ENCODE results near the gene MACROD1. TPM values are rescaled to one million over a fixed set of nuclear protein-coding genes. Genes with fewer than 3 reads are reported as not detected.
A peak's percentile ranks its signal among the peaks of the same experiment; 100 is the strongest.

The MACROD1 gene
- total RNA-seq, 1 donor from 2014 or later = 168 TPM

DNA sequence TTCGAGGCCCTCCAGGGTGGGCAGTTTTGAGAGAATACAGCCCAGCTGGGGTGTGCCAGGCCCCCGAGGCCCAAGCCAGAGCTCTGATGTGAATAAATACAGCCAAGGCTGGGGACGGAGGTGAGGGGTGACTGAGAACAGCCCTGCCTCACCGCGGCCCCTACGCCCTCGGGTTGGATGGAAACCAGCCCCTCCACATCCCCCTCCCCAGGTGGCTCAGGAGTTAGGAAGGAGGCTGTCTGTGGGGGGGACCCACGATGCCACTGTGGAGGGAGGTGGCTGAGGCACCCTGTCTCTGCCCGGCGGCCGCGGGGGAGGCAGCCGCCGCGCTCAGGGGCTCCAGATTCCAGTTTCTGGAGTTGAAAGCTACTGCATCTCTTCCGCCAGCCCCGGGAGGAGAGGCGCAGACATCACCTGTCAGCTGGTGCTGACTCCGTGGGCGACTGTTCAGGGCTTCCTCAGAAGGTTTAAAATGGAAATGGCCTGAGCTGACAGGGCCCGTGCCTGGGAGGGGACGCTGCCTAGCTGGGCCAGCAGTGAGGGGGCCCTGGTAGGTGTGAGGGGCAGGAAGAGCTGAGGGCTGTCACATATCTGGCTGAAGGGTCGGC is 128.8 kb downstream of the MACROD1 start:
- no peak for DNase-seq (ENCODE audit: low read depth)

DNA sequence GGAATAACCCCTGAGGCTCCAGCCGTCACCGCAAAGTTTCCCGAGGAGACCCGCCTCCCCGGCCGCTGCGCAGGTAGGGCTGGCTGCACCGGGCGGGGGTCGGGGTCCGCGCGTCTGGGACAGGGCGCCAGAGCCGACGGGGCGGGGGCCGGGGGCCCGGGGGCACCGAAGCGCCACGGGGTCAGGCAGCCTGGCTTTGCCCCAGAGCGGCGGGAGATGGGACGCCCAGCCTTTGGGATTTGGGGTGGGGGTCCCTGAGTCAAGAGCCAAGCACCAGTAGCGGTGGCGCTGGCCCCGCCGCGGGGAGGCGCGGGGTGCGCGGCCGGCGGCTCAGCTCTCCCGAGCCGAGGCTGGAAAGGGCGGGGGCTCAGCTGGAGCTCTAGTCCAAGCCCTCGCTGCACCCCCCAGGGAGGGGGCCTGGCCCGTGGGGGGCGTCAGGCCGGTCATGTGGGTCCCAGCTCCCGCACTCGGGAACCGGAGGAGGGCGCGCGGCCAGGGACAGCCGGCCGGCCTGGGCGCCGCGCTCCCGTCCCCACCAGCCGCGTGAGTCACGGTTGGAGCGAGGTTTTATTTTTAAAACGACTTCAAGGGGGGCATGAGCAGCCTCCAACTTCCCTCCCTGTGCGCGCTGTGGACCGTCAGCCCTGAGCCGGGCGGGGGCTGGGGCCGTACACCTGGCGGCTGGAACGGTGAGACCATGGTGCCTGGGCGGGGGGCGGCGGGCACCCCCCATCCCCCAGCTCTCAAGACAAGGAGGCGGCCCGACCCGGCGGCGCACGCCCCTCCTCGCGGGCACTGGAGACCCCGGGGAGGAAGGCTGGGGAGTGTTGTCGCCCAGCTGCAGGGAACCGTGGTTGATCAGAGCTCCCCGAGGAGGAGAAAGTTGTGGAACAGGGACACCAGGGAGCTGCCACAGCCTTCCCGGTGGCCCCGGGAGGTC is 129.6 kb downstream of the MACROD1 start:
- DNase-seq (ENCODE audit: low read depth) = peak; percentile 74

DNA sequence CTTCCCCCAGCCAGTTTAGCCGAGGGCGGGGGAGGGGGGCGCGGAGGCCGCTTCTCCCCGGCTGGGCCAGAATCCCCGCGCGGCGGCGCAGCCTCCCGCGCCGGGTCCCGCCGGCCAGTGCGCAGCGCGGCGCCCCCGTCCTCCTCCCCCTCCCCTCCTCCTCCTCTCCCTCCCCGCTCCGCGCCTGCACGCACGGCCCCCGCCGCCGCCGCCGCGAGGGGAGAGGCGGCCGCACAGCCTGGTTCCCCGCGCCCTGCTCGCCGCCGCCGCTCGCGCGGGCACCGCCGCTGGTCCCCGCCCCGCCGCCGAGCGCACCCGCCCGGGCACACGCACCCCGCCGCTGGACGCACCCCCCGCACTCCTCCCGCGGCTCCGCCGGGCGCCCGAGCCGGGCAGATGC is 130.3 kb downstream of the MACROD1 start, which contains the start of gene FLRT1:
Gene FLRT1, plus strand, starts transcription at position 356 of the 400 bp plus-strand sequence. CDS start 80,337 bp downstream, outside the sequence.
- no peak for DNase-seq (ENCODE audit: low read depth)

DNA sequence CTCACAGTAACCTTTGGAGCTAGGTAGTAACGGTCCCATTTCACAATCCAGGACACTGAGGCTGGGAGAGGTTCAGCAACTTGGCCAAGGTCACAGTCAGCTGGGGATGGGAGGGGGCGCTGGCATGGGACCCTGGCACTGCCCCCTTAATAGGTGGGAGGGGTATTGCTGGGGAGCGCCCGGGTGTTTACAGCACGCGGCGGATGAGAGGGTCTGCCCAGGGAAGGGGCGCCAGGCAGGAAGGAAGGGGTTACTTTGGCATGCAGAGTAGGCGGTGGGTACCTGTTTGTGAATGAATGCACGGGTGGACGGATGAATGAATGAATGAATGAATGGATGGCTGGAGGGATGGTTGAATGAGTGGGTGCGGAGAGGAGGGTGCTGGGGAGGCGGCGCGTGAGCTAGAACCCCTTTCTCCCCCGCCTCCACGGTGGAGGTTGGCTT is 130.8 kb downstream of the MACROD1 start:
- no peak for DNase-seq (ENCODE audit: low read depth)

DNA sequence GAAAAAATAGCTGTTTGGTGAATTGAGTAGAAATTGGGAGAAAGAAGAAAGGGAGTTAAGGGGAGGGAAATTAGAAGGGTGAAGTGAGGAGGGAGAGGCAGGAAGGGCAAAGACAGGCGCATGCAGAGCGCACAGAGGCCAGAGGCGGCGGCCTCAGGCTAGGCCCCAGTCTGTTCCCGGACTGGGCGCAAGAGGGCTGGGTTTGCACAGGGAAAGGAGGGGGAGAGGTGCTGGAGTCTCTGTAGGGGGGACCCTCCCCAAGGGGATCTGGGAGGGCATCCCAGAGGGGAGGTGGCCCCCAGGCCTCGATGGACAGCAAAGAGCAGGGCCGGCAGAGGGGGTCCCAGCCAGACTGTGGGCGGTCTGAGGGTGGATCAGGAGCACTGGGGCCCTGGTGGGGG is 131.5 kb downstream of the MACROD1 start:
- DNase-seq (ENCODE audit: low read depth) = no peak

DNA sequence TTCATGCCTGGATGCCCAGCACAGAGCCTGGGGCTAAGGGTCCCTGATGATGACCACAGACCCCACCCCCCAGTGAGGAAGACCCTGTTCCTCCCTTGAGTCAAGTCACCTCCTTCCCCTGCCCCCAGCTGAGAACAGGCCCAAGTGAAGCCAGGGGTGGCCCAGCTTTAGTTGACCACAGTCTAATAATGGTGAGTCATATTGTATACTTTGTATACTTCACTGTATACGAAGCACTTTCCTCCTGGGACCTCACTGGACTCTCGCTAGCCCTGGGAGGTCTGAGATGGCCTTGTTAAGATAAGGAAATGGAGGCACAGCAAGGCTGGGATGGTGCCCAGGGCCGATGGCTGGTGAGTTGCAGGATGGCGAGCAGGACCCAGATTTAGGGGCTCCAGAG is 133.9 kb downstream of the MACROD1 start:
- DNase-seq (ENCODE audit: low read depth) = no peak

DNA sequence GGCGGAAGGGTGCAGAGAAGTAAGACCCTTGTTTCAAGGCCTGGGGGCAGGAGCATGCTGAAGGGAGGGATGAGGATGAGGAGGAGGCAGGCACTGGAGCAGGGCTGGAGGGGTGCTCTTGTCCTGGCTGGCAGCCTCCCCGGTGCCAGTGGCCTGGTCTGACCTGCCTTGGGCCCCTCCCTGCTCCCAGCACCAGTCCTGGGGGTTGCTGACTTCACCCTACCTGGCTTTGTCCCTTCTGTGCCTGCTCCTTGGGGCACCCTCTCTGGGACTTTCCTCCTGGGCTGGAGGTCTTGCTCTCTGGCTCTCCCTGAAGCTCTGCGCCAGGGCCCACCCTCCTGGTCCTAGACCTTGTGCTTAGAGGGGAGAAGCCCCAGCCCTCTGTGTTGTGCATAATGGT is 134.9 kb downstream of the MACROD1 start:
- DNase-seq (ENCODE audit: low read depth) = no peak

DNA sequence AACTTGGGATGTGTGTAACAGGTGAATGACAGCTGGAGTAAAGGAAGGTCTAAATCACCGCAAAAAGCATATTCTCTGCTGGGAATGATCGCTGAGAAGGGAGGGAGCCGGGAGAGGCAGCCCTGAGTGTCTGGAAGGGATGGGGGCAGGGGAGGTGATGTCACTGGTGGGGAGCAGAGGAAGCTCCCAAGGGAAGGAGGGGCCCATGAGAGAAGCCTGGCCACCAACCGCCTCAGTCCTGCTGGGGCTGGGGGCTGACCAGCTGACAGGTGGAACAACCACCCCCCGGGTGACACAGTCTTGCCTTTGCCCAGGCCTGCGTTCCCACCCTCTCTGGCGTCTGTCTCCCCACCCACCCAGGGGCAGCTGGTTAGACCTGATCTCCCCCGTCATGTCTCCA is 136.1 kb downstream of the MACROD1 start:
- no peak for DNase-seq (ENCODE audit: low read depth)

DNA sequence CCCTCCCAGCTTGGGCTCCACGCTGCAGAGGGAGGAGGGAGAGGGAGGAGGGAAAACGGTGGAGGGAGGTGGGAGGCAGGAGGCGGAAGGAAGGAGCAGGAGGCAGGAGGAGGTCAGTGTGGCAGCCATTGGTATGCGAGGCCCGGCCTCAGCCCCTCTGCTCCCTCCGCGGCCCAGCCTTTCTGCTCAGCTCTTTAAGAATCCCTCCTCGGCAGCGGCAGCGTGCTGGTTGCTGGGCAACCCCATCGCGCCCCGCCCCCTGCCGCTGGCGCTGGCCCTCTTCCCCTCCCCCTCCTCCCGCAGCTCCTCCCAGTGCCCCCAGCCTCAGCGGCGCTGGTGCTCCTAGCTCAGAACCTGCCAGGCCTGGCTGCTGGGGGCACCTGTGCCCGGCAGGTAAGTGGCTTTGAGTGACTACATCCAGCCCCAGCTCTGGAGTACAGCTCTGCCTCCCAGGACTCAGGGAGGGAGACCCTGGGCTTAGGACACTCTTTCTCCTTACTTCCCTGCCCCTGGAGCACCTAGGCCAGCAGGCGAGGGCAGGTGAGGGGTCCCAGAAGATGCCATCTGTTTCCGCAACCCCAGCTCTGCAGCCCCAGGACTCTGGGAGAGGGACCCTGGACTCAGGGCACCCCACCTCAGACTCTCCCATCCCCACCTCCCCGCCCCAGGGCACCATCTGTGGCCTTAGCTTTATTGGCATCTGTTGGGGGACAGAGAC is 137.4 kb downstream of the MACROD1 start:
- DNase-seq (ENCODE audit: low read depth) = no peak

DNA sequence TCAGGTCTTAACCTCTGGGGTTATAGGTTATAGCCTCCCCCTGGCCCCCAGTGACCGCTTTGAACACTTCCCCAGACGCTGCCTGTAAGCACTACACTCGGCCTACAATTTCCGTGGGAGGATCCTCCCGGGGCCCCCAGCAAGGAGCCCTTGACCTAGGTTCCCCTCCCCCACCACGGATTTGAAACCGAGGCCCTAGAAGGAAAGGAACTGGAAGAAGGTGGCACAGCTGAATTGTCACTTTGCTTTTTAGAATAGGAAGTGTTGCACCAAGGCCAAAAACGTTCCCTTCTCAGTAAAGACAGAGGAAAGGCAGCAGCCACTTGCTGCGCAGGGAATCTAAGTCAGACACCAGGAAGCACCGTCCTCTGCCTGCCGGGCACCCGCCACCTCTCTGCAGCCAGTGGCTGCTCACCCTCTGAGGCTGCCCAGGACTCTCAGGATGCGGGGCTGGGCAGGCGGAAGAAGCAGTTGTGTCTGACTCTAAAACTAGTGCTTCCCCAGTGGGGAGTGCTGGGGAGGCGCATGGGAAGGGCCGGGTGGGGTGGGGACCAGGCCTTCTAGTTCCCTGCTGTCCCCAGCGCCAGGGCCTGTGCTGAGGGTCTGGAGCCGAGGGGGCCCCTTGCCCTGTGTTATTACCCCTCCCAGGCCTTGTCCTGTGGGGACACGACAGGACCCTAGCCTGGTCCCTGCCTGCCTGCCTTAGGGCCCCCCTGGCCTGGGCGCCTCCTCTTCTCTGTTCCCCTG is 138.1 kb downstream of the MACROD1 start:
- DNase-seq (ENCODE audit: low read depth) = no peak

DNA sequence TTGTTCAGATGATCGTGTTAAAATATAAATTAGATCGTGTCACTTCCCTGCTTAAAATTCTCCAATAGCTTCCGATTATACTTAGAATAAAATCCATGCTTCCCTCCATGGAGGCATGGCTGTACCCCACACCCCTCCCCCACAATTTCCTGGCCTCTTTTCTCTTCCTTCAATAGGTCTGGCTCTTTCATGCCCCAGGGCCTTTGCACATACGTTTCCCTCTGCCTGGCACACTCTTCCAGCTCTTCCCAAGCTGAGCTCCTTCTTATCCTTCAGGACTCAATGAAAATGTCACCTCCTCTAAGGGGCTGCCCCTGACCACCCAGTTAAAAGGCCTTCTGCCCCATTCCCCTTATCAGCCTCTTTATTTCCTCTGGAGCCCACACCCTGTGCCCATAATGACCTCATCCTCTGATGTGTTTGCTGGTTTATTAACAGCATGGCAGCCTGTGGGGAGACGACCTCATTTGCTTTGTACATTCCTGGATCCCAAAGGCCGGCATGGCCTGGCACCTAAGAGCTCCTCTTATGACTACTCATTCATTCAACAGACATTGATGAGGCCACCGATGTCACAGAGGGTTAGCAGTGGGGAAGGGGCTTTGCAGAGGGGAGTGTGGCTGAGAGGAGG is 139.2 kb downstream of the MACROD1 start:
- peak; percentile 58 for DNase-seq (ENCODE audit: low read depth)

DNA sequence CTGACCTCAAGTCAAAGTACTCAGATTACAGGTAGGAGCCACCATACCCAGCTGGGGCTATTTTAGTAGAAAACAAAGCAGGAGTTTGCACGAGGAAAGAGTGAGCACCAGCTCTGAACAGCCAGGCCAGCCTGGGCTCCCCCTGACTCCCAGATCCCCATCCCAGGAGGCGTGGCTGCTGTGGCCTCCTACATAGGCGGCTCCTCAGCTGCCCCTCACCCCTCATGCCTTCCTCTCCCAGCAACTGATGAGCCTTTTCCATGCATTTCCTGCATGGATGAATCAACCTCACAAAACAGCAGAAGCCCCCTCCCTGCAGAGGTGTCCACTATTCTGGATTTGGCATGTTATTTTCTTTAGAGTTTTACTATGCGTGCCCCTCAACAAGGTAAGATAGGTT is 140.7 kb downstream of the MACROD1 start:
- DNase-seq (ENCODE audit: low read depth) = no peak

DNA sequence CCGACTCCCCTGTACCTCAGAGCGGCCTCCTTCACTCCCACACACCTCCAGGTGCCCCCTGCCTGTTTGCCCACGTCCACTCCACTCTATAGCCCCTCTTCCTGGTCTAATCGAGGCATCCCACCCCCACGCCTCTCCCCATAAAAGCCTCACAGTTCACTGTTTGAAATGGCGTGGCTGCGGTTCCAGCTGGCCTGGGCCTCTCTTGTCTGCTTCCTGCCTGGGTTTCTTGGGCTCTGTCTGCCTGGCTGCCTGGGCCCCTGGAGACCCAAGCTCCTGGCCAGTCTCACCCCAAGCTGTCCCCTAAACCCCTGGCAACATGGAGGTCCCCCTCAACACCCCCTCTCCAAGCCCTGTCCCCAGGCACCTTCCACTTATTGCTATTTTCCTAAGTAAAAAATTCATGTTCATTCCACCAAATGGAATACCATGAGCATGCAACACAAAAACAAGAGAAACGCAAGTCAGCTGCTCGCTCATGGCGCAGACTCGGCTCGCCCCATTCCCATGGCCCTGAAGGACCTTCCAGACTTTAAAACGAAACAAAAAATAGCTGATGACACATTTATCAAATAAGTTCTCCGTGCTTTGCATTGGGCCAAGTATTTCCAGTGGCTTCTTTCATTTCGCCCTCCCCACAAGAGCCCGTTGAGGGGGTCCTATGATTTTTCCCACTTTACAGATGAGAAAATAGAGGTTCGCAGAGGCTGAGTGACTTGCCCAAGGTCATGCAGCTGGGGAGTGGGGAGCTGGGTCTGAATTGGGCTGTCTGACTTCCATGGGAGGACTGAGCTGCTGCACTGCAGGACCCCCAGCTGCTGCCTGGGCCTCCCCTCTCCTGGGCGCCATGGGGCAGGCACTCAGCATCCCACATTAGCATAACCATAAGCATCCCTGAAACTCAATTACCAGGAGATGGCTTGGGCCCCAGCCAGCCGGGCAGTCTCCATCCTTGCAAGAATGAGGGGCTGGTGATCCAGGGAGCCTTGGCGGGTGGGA is 141.9 kb downstream of the MACROD1 start:
- DNase-seq (ENCODE audit: low read depth) = no peak

DNA sequence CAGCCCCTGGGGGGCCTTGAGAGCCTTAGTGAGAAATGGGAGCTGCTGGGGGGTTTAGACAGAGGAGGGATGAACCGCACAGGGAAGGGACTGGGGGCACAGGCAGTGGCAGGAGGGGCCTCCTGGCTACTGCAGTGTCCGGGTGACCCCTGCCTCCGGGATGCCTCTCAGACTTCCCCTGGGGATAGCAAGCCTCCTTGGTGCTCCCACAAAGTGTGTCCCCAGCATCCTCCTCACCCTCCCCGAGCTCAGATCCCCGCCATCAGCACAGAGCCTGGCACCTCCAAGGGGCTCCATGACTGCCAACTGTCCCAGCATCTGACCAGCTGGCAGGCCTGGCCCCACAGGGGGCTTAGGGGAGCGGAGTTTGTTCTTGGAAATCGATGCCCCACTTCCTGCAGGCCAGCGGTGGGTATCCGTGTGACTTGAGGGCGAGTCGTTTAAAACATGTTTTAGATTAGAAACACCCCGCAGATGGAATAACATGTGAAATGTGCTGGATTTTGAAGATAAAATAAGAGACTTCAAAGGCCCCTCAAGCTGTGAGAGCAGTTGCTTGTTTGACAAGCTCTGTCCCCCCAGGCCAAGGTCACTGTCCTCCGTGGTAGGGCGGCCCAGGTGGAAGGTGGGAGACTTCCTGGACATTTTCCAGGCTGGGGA is 143.7 kb downstream of the MACROD1 start:
- DNase-seq (ENCODE audit: low read depth) = no peak

DNA sequence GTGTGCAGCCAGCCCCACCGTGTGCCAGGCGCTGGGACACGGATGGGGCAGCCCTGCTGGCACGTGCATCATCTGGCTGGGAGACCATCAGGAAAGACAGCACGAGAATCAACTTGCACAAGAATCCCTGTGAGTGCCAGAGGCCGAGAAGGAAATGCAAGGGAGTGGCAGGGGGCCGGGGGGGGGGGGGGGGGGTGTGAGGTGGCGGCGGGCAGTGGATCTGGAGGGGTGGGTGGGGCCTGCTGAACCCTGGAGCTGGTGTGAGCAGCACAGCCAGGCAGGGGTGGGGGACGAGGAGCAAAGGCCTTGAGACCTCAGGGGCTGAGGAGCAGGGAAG is 144.2 kb downstream of the MACROD1 start:
- DNase-seq (ENCODE audit: low read depth) = no peak

DNA sequence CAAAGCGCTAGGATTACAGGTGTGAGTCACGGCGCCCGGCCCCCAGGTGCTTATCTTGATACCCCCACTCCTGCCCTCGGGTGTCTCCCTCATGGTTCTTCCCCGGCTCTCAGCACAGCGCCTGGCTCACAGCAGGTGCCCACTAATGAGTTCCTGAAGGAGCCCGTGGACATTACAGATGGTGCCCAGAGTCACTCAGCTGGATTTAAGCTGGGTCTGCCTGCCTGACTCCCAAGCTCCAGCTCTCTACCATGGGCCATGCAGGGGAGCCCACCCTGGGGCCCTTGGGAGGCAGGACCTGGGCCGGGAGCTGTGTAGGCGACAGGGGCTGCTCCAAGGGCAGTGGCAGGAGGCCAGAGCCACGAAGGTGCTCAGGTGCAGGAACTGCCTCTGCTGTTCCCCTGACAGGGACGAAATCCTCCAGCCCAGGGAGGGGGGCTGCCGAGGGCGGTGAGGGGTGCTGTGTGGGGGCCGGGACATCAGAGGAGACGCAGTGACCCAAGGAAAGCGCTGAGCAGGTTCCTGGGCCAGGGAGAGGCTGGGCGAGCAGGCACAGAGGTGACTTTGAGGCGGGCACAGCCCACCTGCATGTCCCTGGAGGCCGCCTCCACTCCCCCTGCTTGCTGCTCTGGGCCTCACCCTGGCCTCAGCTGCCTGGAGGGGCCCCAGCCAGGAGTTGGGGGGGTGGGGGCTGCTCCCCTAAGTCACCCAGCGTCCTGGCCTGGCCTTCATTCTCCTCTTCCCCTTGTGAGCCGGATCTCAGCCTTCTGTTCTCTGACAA is 144.7 kb downstream of the MACROD1 start:
- no peak for DNase-seq (ENCODE audit: low read depth)

DNA sequence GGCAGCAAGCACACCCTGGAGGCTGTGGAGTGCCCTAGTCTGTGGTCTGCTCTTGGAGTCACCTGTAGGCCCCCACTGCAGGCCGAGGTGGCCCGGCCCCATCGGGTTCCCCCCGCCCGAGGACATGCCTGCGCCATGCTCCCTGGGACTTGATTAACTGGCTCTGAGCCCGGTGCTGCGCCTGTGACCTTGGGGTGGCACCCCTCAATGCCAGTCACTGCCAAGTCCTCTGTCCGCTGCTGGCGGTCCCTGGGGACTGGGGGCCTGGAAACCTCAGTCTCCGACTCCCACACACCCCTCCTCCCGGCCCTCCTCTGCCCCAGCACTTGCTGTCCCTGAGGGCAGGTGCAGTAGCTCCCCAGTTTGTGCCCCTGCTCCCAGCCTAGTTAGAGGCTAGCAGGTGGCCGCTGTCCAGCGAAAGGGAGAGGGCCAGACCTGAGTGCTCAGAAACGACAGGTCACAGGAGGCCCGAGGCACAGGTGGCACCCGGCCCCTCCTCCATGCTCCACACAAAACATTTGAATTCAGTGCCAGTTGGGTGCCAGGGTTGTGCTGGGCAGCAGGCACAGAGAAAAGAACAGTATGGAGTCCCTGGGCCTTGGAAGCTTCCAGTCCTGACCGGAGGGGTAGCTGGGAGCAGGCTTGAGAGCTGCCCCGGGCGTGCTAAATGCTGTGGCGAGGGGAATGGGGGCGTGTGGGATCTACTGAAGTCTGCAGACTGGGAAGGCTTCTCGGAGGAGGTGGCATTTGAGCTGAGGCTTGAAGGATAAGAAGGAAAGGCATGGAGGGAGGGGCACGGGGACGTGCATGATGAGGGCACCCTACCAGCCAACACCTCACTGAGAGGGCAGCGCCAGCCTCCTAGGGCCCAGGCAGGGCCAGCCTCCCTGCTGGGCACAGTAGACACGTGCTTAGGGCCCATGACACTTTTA is 146.5 kb downstream of the MACROD1 start:
- DNase-seq (ENCODE audit: low read depth) = no peak

Measured in myocyte (in vitro differentiated cells).